ENCODE data around the gene PTPN22.

Gene PTPN22

GRCh38 chr1:113770031-113770430, 101.5 kb downstream of the PTPN22 start:
- in situ Hi-C loops (cut with HindIII; ENCODE audit: low sequenced_read_pairs) = no loop called here
- no peak for DNase-seq (ENCODE audit: low read depth, low spot score)
- no peak overlapping the region for H3K4me3 ChIP-seq (ENCODE audit: low read depth, low read length)
- no peak for TF ChIP-seq CTCF (IDR thresholded peaks at IDR 0.05; ENCODE audit: low read depth, low read length)

GRCh38 chr1:113769601-113769970, 101.9 kb downstream of the PTPN22 start:
- TF ChIP-seq CTCF (IDR thresholded peaks at IDR 0.05; ENCODE audit: low read depth, low read length) = no peak
- DNase-seq (ENCODE audit: low read depth, low spot score) = no peak
- in situ Hi-C loops (cut with HindIII; ENCODE audit: low sequenced_read_pairs) = no loop called here
- H3K4me3 ChIP-seq (ENCODE audit: low read depth, low read length) = no peak overlapping the region

- TF ChIP-seq CTCF (IDR thresholded peaks at IDR 0.05; ENCODE audit: low read depth, low read length) = no peak
- in situ Hi-C loops (cut with HindIII; ENCODE audit: low sequenced_read_pairs) = no loop called here
Observed at GRCh38 chr1:113768916-113769600, 102.5 kb downstream of the PTPN22 start.

GRCh38 chr1:113765306-113766230, 105.9 kb downstream of the PTPN22 start:
- peak; percentile 70 for DNase-seq (ENCODE audit: low read depth, low spot score)
- in situ Hi-C loops (cut with HindIII; ENCODE audit: low sequenced_read_pairs) = no loop called here
- H3K4me3 ChIP-seq (ENCODE audit: low read depth, low read length) = no peak overlapping the region
- TF ChIP-seq CTCF (IDR thresholded peaks at IDR 0.05; ENCODE audit: low read depth, low read length) = no peak

More at GRCh38 chr1:113768916-113769600, 102.5 kb downstream of the PTPN22 start:
- H3K4me3 ChIP-seq (ENCODE audit: low read depth, low read length) = no peak overlapping the region
- no peak for DNase-seq (ENCODE audit: low read depth, low spot score)

Measured in astrocyte of the spinal cord (primary cell).